ENCODE measurements around the gene CHST7. TPM values are rescaled to one million over a fixed set of nuclear protein-coding genes. Genes with fewer than 3 reads are reported as not detected.

The CHST7 gene
- total RNA-seq, 1 donor from 2014 or later = 5.6 TPM

DNA sequence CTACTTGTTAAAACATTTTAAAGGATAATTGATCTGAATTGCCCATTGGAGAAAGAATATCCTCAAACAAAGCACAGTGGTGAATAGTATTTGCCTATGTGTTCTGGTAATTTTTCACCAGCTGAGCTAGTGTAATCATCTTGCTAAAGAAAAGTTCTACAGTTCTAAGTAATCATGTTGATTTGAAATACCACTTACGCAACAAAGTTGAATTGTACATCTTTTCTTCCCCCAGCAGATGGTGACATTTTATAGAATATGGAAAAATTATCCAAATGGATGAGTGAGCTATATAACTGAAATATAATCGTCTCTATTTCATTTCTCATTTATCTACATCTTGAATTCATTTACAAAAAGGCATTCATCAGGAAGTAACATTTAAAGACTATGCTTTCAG lies 18.6 kb upstream of the CHST7 start:
- no peak for TF ChIP-seq EZH2phosphoT487 (IDR thresholded peaks at IDR 0.05)
- no peak for TF ChIP-seq EZH2 (IDR thresholded peaks at IDR 0.05)
- TF ChIP-seq, protein P1, sequence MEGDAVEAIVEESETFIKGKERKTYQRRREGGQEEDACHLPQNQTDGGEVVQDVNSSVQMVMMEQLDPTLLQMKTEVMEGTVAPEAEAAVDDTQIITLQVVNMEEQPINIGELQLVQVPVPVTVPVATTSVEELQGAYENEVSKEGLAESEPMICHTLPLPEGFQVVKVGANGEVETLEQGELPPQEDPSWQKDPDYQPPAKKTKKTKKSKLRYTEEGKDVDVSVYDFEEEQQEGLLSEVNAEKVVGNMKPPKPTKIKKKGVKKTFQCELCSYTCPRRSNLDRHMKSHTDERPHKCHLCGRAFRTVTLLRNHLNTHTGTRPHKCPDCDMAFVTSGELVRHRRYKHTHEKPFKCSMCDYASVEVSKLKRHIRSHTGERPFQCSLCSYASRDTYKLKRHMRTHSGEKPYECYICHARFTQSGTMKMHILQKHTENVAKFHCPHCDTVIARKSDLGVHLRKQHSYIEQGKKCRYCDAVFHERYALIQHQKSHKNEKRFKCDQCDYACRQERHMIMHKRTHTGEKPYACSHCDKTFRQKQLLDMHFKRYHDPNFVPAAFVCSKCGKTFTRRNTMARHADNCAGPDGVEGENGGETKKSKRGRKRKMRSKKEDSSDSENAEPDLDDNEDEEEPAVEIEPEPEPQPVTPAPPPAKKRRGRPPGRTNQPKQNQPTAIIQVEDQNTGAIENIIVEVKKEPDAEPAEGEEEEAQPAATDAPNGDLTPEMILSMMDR (IDR thresholded peaks at IDR 0.05) = no peak
- Mint-ChIP-seq H3K4me3 (no peak overlapping the region), H3K27me3 (ENCODE audit: insufficient read depth, low read depth) (peaks cover 2% of the 10 kb centered on the region), H3K4me1 (no peaks in the 10 kb centered on the region), H3K9me3 (peaks cover 2% of the 10 kb centered on the region), H3K36me3 (no peaks in the 10 kb centered on the region), H3K27ac (no peak overlapping the region)
- no peak overlapping the region for H3K4me3 ChIP-seq
- H3F3A ChIP-seq (ENCODE audit: low read depth) = no peaks in the 10 kb centered on the region
- H3K27me3 ChIP-seq = no peaks in the 10 kb centered on the region
- no peaks in the 10 kb centered on the region for H3K4me1 ChIP-seq
- no peak for DNase-seq (ENCODE audit: low spot score)
- H4K20me1 ChIP-seq (ENCODE audit: low read depth) = no peaks in the 10 kb centered on the region
- no peaks in the 10 kb centered on the region for H3K79me2 ChIP-seq (ENCODE audit: low read depth)
- no peak overlapping the region for H2AFZ ChIP-seq (replicated peaks)
- no peak overlapping the region for H3K4me2 ChIP-seq
- no peaks in the 10 kb centered on the region for H3K36me3 ChIP-seq
- no peak overlapping the region for H3K9ac ChIP-seq
- no peaks in the 10 kb centered on the region for H3K9me3 ChIP-seq (ENCODE audit: low read depth)
- H3K27ac ChIP-seq = no peak overlapping the region

DNA sequence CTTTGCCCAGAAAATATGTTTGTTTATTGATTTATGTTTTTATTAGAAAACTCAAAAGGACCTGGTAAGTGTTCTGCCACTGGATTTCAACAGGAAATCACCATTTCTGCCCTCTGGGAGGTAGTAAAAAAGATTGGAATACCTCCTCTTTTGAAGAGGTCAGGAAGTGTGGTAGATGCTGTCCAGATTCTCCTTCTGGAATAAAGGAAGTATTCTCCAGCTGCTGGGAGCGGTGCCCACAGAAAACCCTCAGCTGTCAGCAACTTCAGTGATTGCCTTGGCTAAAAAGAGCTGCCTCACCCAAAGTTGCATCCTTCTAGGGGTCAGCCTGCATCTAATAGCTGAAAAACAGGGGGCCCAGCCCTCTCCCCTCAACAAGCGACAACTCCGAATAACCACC lies 14.5 kb upstream of the CHST7 start:
- Histone ChIP-seq H3K4me2 (no peak overlapping the region), H3K4me3 (no peak overlapping the region), H3K27ac (no peak overlapping the region), H3K4me1 (no peaks in the 10 kb centered on the region), H3K9me3 (ENCODE audit: low read depth) (no peaks in the 10 kb centered on the region), H2AFZ (replicated peaks) (no peak overlapping the region), H3K9ac (no peak overlapping the region), H3F3A (ENCODE audit: low read depth) (no peaks in the 10 kb centered on the region), H3K27me3 (no peaks in the 10 kb centered on the region), H4K20me1 (ENCODE audit: low read depth) (no peaks in the 10 kb centered on the region), H3K36me3 (no peaks in the 10 kb centered on the region), H3K79me2 (ENCODE audit: low read depth) (no peaks in the 10 kb centered on the region)
- no peaks in the 10 kb centered on the region for H3K4me1 Mint-ChIP-seq
- no peak overlapping the region for H3K4me3 Mint-ChIP-seq
- DNase-seq (ENCODE audit: low spot score) = no peak
- H3K27me3 Mint-ChIP-seq (ENCODE audit: insufficient read depth, low read depth) = no peaks in the 10 kb centered on the region
- TF ChIP-seq, protein P1 (IDR thresholded peaks at IDR 0.05) = no peak
- TF ChIP-seq EZH2 (IDR thresholded peaks at IDR 0.05) = no peak
- no peak for TF ChIP-seq EZH2phosphoT487 (IDR thresholded peaks at IDR 0.05)
- H3K27ac Mint-ChIP-seq = no peak overlapping the region
- peaks cover 2% of the 10 kb centered on the region for H3K9me3 Mint-ChIP-seq
- H3K36me3 Mint-ChIP-seq = no peaks in the 10 kb centered on the region

DNA sequence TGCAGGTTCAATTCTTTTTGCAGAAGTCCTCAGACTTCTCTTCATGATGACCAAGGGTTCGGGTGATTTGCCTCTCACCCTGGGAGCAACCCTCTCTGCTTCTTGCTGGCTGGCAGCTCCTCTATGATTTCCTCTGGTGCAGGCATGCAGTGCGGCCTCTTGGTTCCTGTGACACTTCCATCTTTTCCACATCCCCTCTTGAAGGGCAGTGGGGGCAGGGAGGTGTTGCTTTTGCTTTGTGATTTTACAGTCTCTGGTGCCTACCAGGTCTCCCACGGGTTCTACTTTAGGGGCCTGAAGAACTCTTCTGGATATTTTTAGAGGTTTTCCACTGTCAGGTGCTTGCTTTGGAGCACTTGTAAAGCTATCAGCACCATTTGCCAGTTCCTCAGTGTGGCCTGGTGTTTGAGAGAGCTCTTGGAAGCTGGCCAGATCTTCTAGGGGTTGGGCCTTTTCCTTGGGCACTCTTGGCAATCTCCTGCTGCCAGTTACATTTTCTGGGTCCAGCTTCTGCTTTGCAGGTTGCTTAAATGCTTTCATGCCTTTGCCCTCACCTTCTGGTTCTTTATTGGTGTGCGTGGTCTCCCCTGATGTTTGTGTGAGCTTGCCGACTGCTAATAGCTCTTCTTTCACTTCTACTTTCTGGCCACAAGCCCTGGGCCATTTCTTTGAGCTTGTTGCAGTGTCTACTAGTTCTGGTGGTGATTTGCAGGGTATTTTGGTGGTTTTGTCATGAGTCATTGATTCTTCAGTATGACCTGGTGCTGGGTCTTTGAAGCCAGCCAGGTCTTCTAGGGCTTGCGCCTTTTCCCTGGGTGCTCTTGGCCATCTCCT lies 11.5 kb upstream of the CHST7 start:
- Mint-ChIP-seq H3K9me3 (peaks cover 4% of the 10 kb centered on the region), H3K36me3 (no peaks in the 10 kb centered on the region), H3K27me3 (ENCODE audit: insufficient read depth, low read depth) (peaks cover 2% of the 10 kb centered on the region), H3K27ac (no peak overlapping the region), H3K4me3 (no peak overlapping the region), H3K4me1 (no peaks in the 10 kb centered on the region)
- Histone ChIP-seq H2AFZ (replicated peaks) (no peak overlapping the region), H3K4me2 (no peak overlapping the region), H3K4me1 (no peaks in the 10 kb centered on the region), H3F3A (ENCODE audit: low read depth) (no peaks in the 10 kb centered on the region), H3K9me3 (ENCODE audit: low read depth) (no peaks in the 10 kb centered on the region), H3K27ac (no peak overlapping the region), H3K27me3 (no peaks in the 10 kb centered on the region), H3K4me3 (no peak overlapping the region), H3K9ac (no peak overlapping the region), H3K36me3 (no peaks in the 10 kb centered on the region), H4K20me1 (ENCODE audit: low read depth) (no peaks in the 10 kb centered on the region), H3K79me2 (ENCODE audit: low read depth) (no peaks in the 10 kb centered on the region)
- TF ChIP-seq EZH2phosphoT487 (IDR thresholded peaks at IDR 0.05) (no peak), EZH2 (IDR thresholded peaks at IDR 0.05) (no peak)
- TF ChIP-seq, protein P1 (IDR thresholded peaks at IDR 0.05) = no peak
- no peak for DNase-seq (ENCODE audit: low spot score)
